GM20431 (cell line): Measurements from ENCODE around the gene ZKSCAN3.
"Not testable (repeated sequence)": the region's sequence is repeated elsewhere in the genome, so short reads cannot be mapped to it uniquely, and the experiment has no call there.

ENCODE experiments used
- in situ Hi-C: fragments of 300-500 bp; cut with MseI, MboI; formaldehyde crosslinking; loops from one replicate; pipeline ENCODE4 v1.15.0; 2020; ENCODE audit warnings: low sequenced_read_pairs; ENCODE audit not compliant: unreplicated experiment

ZKSCAN3 gene

DNA sequence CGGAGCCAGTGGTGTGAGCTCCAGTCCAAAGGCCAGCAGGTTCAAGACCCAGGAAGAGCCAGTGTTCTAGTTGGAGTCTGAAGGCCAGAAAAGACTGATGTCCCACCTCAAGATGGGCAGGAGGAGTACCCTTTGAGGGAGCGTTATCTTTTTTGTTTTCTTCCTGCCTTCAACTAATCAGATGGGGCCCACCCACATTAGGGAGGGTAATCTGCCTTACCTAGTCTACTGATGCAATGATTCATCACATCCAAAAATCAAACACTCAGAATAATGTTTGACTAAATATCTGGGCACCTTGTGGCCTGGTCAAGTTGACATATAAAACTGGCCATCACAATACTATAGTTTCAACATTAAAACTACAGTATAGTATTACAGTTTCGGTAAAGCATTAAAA, 19.7 kb downstream of the ZKSCAN3 start:
- in situ Hi-C loops = loop anchor here (25.0 kb wide), 1 partner anchor 232 kb away; the partner anchor contains the start of gene ZKSCAN8

GRCh38 chr6:28370440-28370839, 20.7 kb downstream of the ZKSCAN3 start:
- in situ Hi-C loops = loop anchor here (25.0 kb wide), 1 partner anchor 233 kb away; the partner anchor contains the start of gene ZKSCAN8

- in situ Hi-C loops = loop anchor here (25.0 kb wide), 1 partner anchor 234 kb away; the partner anchor contains the start of gene ZKSCAN8
These were observed 21.5 kb downstream of the ZKSCAN3 start for GRCh38 chr6:28371280-28371679.

DNA sequence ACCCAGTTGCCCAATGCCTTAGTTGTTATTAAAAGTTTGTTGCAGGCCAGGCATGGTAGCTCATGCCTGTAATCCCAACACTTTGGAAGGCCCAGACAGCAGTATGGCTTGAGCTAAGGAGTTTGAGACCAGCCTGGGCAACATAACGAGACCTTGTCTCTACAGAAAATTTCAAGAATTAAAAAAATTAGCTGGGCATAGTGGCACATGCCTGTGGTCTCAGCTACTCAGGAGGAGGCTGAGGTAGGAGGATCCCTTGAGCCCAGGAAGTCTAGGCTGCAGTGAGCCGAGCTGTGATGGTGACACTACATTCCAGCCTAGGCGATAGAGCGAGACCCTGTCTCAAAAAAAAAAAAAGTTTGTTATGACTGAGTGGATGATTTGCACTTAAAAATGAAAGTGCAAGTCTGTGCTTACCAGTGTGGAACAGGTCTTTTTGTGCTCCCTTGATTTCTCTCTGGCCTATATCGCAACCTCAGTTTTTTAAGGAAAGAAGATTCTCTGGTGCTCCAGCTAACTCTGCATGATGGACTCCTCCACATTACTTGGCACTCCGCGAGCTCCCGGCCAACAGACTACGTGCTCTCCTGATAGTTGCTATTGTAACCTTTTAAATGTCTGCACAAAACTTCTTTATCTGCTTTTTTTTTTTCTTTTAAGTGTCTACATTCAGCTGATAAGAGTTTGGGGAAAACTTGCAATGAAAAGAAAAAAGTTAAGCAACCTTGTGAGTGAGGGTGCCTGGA, 22.1 kb downstream of the ZKSCAN3 start:
- in situ Hi-C loops = loop anchor here (25.0 kb wide), 1 partner anchor 235 kb away; the partner anchor contains the start of gene ZKSCAN8

- in situ Hi-C loops = loop anchor here (25.0 kb wide), 1 partner anchor 237 kb away; the partner anchor contains the start of gene ZKSCAN8
These were observed 24.2 kb downstream of the ZKSCAN3 start for GRCh38 chr6:28373925-28374324.

DNA sequence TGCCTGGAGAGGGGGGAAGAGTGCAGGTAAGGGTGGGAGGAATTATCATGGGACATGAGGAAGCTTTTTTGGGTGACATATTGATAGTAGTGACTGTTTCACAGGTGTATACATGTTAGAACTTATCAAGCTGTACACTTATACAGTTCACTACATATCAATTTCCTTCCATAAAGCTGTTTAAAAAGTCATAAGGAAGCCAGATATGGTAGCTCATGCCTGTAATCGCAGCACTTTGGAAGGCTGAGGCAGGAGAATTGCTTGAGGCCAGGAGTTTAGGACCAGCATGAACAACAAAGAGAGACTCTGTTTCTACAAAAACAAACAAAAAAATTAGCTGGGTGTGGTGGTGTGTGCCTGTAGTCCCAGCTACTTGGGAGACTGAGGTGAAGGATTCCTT, 28.1 kb downstream of the ZKSCAN3 start:
- in situ Hi-C loops = no loop called here

- in situ Hi-C loops = no loop called here
These were observed 28.9 kb downstream of the ZKSCAN3 start for GRCh38 chr6:28378644-28379043.

DNA sequence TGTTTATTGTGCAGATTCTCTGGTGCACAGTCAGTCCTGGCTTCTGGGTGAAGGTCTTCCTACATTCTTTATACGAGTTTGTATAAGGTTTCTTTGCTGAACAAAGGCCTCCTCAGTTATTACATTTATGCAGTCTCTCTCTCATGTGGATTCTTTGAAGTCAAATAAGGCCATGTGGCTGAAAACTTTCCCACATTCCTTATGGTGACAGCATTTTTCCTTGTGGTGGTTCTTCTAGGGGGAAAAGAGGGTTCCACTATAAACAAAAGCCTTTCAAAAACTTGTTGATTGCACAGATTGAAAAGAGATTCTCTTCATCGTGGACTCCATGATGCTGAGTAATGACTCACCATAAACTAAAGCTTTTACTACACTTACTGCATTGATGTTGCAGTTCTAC, 30.6 kb downstream of the ZKSCAN3 start:
- in situ Hi-C loops = no loop called here

DNA sequence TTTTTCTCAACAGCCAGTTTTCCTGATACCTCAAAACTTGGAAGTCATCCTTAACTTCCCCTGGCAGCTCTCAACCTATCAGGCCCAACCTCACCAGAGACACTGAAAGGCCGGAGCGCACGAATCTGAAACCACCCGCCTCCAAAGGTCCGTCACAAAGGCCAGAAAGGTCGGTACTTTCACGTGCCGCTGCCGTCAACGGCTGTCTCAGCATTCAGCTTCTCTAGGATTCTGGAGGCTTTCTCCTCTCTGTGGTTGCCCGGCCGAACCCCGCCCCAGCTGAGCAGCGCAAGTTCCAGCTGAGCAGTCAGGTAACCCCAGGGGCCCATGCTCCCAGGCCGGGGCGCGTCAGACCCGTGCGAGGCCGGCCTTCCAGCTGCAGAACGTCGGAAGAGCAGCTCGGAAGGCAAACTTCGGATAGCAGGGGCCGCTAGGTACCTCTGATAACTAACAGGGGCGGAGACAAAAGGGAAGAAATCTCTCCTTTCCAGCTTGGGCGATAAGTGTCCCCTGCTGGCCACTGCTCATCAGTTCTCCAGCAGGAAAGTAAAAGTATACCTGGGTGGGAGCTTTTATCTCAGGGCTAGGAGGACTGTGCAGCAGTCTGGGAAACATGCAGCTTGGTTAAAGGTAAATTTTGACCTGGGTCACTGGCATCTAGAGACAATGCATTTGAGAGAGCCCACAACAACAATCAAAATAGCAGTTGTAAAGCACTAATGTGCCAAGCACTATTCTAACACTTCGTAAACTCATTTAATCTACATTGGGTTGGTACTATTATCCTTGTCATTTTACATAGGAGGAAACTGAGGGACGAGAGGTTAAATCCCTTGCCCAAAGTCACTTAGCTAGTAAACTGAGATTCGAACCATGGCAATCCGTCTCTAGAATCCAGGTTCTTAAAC, 33.7 kb downstream of the ZKSCAN3 start:
- in situ Hi-C loops = no loop called here

DNA sequence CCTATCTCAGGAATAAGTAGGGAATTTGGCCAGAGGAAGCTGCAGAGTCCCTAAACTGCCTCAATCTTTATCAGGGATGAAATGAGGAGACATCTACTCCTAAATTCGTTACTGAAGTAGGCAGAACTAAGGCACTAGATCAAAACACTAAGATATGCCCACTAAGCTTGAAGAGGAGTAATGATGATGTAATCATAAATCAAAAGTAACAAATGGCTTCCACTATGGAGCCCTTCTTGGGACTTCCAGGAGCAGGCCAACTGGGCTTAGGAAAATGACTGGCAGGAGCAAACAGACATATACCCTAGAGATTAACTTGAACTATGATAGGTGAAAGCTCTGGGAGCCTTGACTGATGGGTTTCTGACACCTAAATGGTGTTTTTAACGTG, 34.4 kb downstream of the ZKSCAN3 start:
- in situ Hi-C loops = no loop called here

GRCh38 chr6:28390688-28391087, 40.9 kb downstream of the ZKSCAN3 start:
- in situ Hi-C loops = no loop called here

DNA sequence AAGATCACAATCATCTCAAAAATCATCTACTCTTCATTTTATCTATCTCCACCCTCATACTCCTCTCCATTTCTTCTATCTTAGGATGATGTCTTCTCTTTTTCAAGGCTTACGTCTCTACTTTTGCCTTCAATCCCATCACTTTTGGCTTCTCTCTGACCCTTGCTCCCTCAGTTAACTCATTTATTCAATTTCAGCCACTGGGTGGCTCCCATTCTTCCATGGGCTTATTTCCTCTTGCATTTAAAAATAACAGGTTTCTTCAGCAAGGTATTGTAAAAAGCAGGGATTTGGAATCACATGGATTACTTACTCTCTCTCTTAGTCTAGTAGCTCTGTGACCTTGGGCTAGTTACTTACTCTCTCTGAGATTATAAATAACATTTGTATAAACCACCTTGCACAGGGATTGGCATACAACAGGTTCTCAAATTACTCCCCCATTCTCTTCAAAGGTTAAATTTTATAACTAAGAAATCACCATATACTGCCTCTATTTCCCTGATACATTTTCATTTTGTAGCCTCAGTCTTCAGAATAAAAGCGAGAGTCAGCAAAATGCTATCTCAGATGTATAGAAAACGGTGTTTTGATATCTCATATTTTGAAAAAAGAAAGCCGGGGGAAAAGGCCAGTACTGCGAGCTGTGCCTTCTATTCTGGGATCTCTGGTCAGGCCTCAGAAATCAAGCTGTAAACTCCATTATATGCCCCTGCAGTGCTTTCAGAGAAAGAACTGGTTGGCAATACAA, 44.3 kb downstream of the ZKSCAN3 start:
- in situ Hi-C loops = no loop called here

GRCh38 chr6:28395918-28396317, 46.2 kb downstream of the ZKSCAN3 start:
- in situ Hi-C loops = no loop called here

GRCh38 chr6:28399350-28400121, 49.8 kb downstream of the ZKSCAN3 start, which contains the start of gene ZSCAN12:
ZSCAN12 (minus strand) TSS chr6:28399747; CDS start chr6:28398405, 1,342 bp downstream.
- in situ Hi-C loops = no loop called here

- in situ Hi-C loops = no loop called here
These were observed 50.3 kb downstream of the ZKSCAN3 start for GRCh38 chr6:28400122-28400451.

DNA sequence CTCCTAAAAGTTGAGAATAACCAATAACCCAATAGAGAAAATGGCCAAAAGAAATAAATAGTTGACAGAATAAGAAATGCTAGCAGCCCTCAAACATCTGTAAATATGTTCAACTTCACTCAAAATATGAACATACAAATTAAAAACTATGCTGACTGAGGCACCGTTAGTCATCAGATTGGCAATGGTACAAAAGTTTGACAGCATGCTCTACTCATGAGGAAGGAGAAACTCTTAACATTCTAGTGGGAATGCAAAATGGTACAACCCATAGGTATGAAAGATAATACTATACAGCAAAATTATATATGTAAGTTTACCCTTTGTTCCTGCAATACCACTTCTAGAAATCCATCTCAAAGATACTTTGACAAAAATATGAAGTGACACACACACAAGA, 51.4 kb downstream of the ZKSCAN3 start:
- in situ Hi-C loops = no loop called here

DNA sequence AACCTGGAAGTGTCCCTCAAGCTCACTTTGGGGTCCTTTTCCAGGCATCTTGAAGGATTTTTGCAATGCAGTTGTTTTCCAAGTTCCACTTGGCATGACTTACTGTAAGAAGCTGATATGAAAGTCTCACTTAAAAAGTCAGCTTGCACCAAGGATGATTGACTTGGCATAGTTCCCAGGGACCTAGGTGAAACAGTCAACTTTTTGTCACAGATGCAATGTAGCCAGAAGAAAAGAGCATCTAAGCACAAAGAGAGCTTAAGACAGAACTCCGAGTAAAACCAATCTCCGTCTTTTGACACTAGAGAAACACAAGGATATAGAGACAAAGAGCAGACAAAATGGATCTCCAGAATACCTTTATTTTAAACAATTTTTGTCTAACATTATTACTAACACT, 52.5 kb downstream of the ZKSCAN3 start:
- in situ Hi-C loops = no loop called here

DNA sequence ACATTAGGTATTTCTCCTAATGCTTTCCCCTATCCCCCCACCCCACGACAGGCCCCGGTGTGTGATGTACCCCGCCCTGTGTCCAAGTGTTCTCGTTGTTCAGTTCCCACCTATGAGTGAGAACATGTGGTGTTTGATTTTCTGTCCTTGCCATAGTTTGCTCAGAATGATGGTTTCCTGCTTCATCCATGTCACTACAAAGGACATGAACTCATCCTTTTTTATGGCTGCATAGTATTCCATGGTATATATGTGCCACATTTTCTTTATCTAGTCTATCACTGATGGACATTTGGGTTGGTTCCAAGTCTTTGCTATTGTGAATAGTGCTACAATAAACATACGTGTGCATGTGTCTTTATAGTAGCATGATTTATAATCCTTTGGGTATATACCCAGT, 54.2 kb downstream of the ZKSCAN3 start:
- in situ Hi-C loops = not testable (repeated sequence)

DNA sequence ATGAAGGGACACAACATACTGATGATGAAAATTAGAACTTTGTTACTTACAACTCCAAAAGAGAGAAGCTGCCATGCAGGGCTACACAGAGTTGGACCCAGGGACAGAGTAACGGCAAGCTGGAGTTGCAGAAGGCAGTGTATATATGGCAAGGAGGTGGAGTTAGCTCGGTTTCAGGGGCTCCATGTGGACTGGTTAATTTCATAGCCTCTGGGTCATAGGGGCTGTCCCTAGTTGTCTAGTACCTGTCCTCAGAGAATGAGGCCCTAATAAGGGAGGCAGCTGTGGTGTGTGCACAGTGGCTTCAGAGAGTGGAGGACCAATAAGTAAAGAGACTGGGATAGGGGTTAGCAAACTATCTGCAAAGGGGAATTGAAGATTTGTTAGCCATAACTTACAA, 57.7 kb downstream of the ZKSCAN3 start:
- in situ Hi-C loops = no loop called here
